AG10803 (cell line): ENCODE measurements around the gene SSTR3.
A peak's percentile ranks its signal among the peaks of the same experiment; 100 is the strongest.

Source experiments
- DNase-seq: peaks from one replicate; pipeline ENCODE4 v3.0.0; 2010; ENCODE audit warnings: low read depth
- H3K4me3 ChIP-seq: 2 replicates; pipeline ENCODE4 v1.5.1; 2011; ENCODE audit warnings: mild to moderate bottlenecking, low read length, control low read depth
- CTCF ChIP-seq: conservative IDR thresholded peaks from 2 replicates; pipeline ENCODE4 v1.5.1; 2011; ENCODE audit warnings: mild to moderate bottlenecking, low read length, control low read depth, inconsistent platforms

The SSTR3 gene

GRCh38 chr22:37229805-37230672 lies 17.8 kb upstream of the SSTR3 start:
- no peak overlapping the region for H3K4me3 ChIP-seq
- TF ChIP-seq CTCF = no peak
- peak; percentile 73 for DNase-seq

GRCh38 chr22:37229012-37229804 lies 16.9 kb upstream of the SSTR3 start:
- no peak for TF ChIP-seq CTCF
- H3K4me3 ChIP-seq = no peak overlapping the region
- DNase-seq = peak; percentile 83

- DNase-seq = peak; percentile 39
- no peak overlapping the region for H3K4me3 ChIP-seq
These were observed 16.1 kb upstream of the SSTR3 start for GRCh38 chr22:37228106-37229011.

GRCh38 chr22:37226514-37226913 lies 14.2 kb upstream of the SSTR3 start:
- H3K4me3 ChIP-seq = no peak overlapping the region
- TF ChIP-seq CTCF = no peak
- DNase-seq = no peak

More at GRCh38 chr22:37228106-37229011, 16.1 kb upstream of the SSTR3 start:
- TF ChIP-seq CTCF = no peak

GRCh38 chr22:37226087-37226486 lies 13.8 kb upstream of the SSTR3 start:
- no peak for TF ChIP-seq CTCF
- no peak for DNase-seq
- no peak overlapping the region for H3K4me3 ChIP-seq

GRCh38 chr22:37225481-37225880 lies 13.2 kb upstream of the SSTR3 start:
- H3K4me3 ChIP-seq = no peak overlapping the region
- no peak for DNase-seq
- no peak; the same call in 1 of the 2 replicates for TF ChIP-seq CTCF
